Effector memory CD8-positive, alpha-beta T cell (primary cell): ENCODE data around the gene TBC1D1.
A peak's percentile ranks its signal among the peaks of the same experiment; 100 is the strongest.

Experiments used
- ATAC-seq: fragments of 150-1000 bp; cut with Tn5 transposase; replicated peaks from 2 replicates; pipeline ENCODE4 v1.10.0; 2021; ENCODE audit warnings: mild to moderate bottlenecking, moderate library complexity
- DNase-seq, 3 experiments: peaks; one replicate each; pipeline ENCODE4 v3.0.0; 2021
- H3K27ac Mint-ChIP-seq, 2 donors: one replicate each; pipeline ENCODE4 v1.8.0; 2022; ENCODE audit warnings: mild to moderate bottlenecking in 2 of 2, mixed read lengths in 2 of 2, moderate library complexity in 2 of 2
- H3K27me3 Mint-ChIP-seq, 2 donors: one replicate each; pipeline ENCODE4 v1.8.0; 2022; ENCODE audit warnings: mixed read lengths in 2 of 2
- H3K36me3 Mint-ChIP-seq: one replicate; pipeline ENCODE4 v1.8.0; 2022; ENCODE audit warnings: mild to moderate bottlenecking, moderate library complexity, mixed read lengths; ENCODE audit not compliant: insufficient read depth
- H3K4me1 Mint-ChIP-seq, 2 donors: one replicate each; pipeline ENCODE4 v1.8.0; 2022; ENCODE audit warnings: low read depth in 2 of 2, mixed read lengths in 2 of 2
- H3K4me3 Mint-ChIP-seq, 2 donors: one replicate each; pipeline ENCODE4 v1.8.0; 2022; ENCODE audit warnings: mild to moderate bottlenecking in 2 of 2, mixed read lengths in 2 of 2, moderate library complexity in 2 of 2
- H3K9me3 Mint-ChIP-seq, 2 donors: one replicate each; pipeline ENCODE4 v1.8.0; 2022; ENCODE audit warnings: mixed read lengths in 2 of 2

Gene TBC1D1

GRCh38 chr4:37985730-37986275 is 94.9 kb downstream of the TBC1D1 start:
- DNase-seq (no peak), ATAC-seq (no peak)
- Mint-ChIP-seq H3K4me3 (no peak overlapping the region), H3K4me1 (peaks cover 19 to 31% of the 10 kb centered on the region in 2 donors), H3K36me3 (no peaks in the 10 kb centered on the region), H3K27ac (no peak overlapping the region), H3K27me3 (no peaks in the 10 kb centered on the region), H3K9me3 (no peaks in the 10 kb centered on the region)

DNA sequence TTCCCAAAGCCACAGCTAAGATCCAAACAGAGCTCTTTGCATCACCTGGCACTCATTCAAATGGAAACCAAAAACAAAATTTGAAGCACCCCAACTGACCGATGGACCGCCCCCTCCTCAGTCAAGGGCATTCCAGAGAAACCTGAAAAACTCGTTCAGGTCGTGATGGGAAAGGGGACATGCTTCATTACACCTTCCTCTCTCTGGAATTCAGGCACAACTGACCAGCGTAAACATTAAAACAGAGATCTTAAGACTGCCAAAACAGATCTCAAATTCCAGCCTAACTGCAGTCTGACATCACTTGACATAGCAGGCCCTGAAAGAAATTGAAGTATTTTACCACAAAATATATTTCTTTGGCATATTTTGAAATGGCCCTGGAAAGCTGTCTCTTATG is 97.8 kb downstream of the TBC1D1 start:
- Mint-ChIP-seq H3K4me1 (peaks cover 12% of the 10 kb centered on the region in 2 donors), H3K4me3 (no peak overlapping the region), H3K27me3 (no peaks in the 10 kb centered on the region), H3K36me3 (no peaks in the 10 kb centered on the region), H3K27ac (no peak overlapping the region), H3K9me3 (no peaks in the 10 kb centered on the region)
- DNase-seq, result no peak
- ATAC-seq, result no peak

DNA sequence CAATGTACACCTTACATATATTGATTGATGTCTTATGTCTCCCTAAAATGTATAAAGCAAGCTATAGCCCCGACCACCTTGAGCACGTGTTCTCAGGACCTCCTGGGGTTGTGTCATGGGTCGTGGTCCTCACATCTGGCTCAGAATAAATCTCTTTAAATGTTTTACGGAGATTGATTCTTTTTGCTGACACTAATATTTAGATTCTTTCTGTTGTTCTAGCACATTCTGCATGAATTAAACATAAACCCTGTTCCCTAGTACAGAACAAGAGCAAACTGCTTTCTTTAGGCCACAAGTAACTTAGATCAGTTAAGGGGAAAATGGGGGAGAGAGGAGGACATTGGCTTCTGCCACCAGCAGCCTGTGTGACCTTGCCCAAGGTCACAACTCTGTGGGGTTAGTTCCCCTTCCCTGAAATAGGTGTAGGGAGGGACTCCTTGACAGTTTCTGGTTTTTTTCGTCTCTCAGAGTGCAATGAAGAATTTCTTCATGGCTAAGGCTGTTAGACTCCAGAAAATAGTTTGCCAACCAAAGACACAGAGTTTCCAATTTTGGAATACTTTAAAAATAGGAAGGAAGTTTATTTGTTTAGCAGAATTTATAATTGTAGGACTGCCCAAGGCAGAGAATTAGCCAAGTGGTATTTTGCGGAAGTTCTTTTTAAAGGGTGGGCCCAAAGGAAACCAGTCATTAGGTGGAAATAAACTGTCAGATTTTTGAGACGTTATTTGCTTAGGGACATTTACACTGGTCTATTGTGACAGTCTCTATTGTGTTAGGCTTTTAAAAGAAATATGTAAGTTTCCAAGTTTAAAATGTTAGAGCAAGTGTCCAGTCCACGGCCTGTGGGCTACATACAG is 98.7 kb downstream of the TBC1D1 start:
- no peak overlapping the region for H3K4me3 Mint-ChIP-seq
- H3K36me3 Mint-ChIP-seq, result no peaks in the 10 kb centered on the region
- no peak for ATAC-seq
- no peak for DNase-seq
- no peaks in the 10 kb centered on the region for H3K27me3 Mint-ChIP-seq
- no peaks in the 10 kb centered on the region for H3K9me3 Mint-ChIP-seq
- peak overlapping the region in 1 of 2 donors; percentile 19 for H3K27ac Mint-ChIP-seq
- peaks cover 17% of the 10 kb centered on the region in 2 donors for H3K4me1 Mint-ChIP-seq

DNA sequence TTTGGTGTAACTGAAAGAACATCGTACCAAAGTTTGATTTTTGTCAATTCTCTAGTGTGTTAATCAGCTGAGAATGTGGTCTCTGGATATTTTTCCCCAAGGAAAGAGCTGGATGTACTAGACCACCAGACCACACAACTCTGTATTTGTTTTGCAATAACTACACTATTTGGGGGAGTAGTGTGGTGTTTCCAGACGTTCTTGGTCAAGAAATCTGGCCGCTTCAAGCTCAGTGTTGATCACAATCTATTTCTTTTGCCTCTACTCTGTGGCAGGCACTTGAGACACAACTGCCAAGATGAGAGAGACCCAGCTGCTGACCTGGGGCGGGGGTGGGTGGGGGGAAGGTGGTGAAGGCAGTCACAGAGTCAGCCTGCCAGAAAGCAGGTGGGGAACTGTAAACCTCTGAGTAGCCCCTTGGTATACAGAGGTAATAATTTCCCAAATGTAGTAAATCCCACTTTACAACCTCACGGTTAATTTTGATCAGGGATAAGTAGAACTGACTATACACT is 99.9 kb downstream of the TBC1D1 start:
- H3K27ac Mint-ChIP-seq, result peak overlapping the region in 1 of 2 donors; percentile 38
- no peaks in the 10 kb centered on the region for H3K9me3 Mint-ChIP-seq
- no peaks in the 10 kb centered on the region for H3K27me3 Mint-ChIP-seq
- ATAC-seq, result no peak
- no peak overlapping the region for H3K4me3 Mint-ChIP-seq
- no peaks in the 10 kb centered on the region for H3K36me3 Mint-ChIP-seq
- H3K4me1 Mint-ChIP-seq, result peaks cover 19% of the 10 kb centered on the region in 2 donors
- DNase-seq, result no peak

- Mint-ChIP-seq H3K27ac (peak overlapping the region in 1 of 2 donors; percentile 38), H3K4me1 (peaks cover 19 to 20% of the 10 kb centered on the region in 2 donors), H3K4me3 (no peak overlapping the region), H3K27me3 (no peaks in the 10 kb centered on the region), H3K36me3 (no peaks in the 10 kb centered on the region), H3K9me3 (no peaks in the 10 kb centered on the region)
- DNase-seq (no peak), ATAC-seq (no peak)
These were observed 100.9 kb downstream of the TBC1D1 start for GRCh38 chr4:37991623-37992410.

- Mint-ChIP-seq H3K4me1 (peaks cover 17 to 29% of the 10 kb centered on the region in 2 donors), H3K36me3 (no peaks in the 10 kb centered on the region), H3K9me3 (no peaks in the 10 kb centered on the region), H3K4me3 (no peak overlapping the region), H3K27me3 (no peaks in the 10 kb centered on the region), H3K27ac (peak overlapping the region in 1 of 2 donors; percentile 12)
- ATAC-seq (no peak), DNase-seq (no peak)
These were observed 102.9 kb downstream of the TBC1D1 start for GRCh38 chr4:37993806-37994205.

- H3K27me3 Mint-ChIP-seq, result no peaks in the 10 kb centered on the region
- no peaks in the 10 kb centered on the region for H3K36me3 Mint-ChIP-seq
- ATAC-seq (no peak), DNase-seq (no peak)
- H3K4me1 Mint-ChIP-seq, result peaks cover 13 to 28% of the 10 kb centered on the region in 2 donors
- H3K27ac Mint-ChIP-seq, result peak overlapping the region in 1 of 2 donors; percentile 51
- no peak overlapping the region for H3K4me3 Mint-ChIP-seq
- H3K9me3 Mint-ChIP-seq, result no peaks in the 10 kb centered on the region
These were observed 103.7 kb downstream of the TBC1D1 start for GRCh38 chr4:37994569-37994968.

- no peak overlapping the region for H3K4me3 Mint-ChIP-seq
- no peaks in the 10 kb centered on the region for H3K36me3 Mint-ChIP-seq
- H3K27me3 Mint-ChIP-seq, result no peaks in the 10 kb centered on the region
- DNase-seq (no peak), ATAC-seq (no peak)
- no peaks in the 10 kb centered on the region for H3K9me3 Mint-ChIP-seq
- peaks cover 13 to 26% of the 10 kb centered on the region in 2 donors for H3K4me1 Mint-ChIP-seq
- no peak overlapping the region for H3K27ac Mint-ChIP-seq
These were observed 104.5 kb downstream of the TBC1D1 start for GRCh38 chr4:37995299-37995821.

DNA sequence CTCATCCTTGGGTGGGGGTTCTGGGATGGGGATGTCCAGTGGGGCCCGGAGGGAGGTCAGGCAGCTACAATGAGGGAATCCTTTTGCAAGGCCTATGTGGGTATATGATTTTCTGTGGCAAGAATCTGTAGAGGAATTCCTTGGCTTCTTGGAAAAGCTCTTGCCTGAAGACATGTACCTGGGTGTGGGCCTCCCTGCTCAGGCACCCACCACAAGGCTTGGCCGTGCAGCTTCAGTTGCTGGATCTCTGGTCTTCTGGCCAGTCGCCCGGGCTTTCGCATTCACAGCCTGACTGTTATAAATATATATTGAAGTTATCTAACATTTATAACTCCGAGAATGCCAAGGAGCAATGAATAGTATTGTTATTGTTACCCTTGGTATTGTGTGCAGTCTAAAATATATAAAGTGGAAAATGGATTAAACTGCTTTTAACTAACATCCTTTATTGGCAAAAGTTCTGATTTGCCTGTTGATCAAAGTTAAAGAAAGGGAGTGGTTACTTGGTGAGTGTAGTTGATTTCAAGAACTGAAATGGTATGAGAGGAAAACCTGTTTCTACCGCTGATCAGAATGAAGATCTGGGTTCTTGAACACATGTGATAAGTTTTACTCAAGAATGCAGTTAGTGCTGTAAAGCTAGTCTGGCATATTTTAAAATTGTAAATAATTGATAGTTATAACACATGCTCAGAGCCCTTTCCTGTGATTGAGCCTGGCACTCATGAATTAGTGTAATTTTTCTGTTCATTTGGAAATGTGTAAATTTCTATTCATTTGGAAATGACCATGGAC is 105.3 kb downstream of the TBC1D1 start:
- Mint-ChIP-seq H3K27me3 (no peaks in the 10 kb centered on the region), H3K9me3 (no peaks in the 10 kb centered on the region), H3K4me1 (peaks cover 13 to 26% of the 10 kb centered on the region in 2 donors), H3K36me3 (no peaks in the 10 kb centered on the region), H3K4me3 (no peak overlapping the region), H3K27ac (no peak overlapping the region)
- no peak for ATAC-seq
- DNase-seq, result no peak

DNA sequence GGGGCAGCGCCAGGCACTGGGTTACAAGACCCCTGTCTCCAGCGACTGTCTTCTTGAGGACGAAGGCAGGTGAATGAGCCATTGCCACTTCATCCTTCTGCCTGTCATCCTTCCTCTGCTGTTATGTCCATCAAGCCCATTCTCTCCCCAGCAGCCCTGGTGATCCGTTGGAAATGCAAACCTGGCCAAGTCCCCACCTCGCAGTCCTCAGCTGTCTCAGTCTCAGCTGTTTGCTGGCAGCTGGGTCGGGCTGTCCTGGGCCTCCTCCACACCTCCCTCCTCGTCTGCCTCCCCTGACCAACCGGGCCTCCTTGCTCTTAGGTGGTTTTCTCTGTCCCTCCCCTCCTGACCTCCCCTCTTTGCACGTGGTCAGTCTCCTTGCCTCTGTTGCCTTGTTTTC is 107.3 kb downstream of the TBC1D1 start:
- H3K27ac Mint-ChIP-seq, result peak overlapping the region in 1 of 2 donors; percentile 81
- peaks cover 17 to 37% of the 10 kb centered on the region in 2 donors for H3K4me1 Mint-ChIP-seq
- no peaks in the 10 kb centered on the region for H3K27me3 Mint-ChIP-seq
- no peak for ATAC-seq
- H3K36me3 Mint-ChIP-seq, result no peaks in the 10 kb centered on the region
- no peak overlapping the region for H3K4me3 Mint-ChIP-seq
- no peaks in the 10 kb centered on the region for H3K9me3 Mint-ChIP-seq
- DNase-seq, result no peak

GRCh38 chr4:37999000-37999716 is 108.3 kb downstream of the TBC1D1 start:
- DNase-seq (no peak), ATAC-seq (no peak)
- no peaks in the 10 kb centered on the region for H3K36me3 Mint-ChIP-seq
- no peaks in the 10 kb centered on the region for H3K9me3 Mint-ChIP-seq
- H3K4me1 Mint-ChIP-seq, result peaks cover 18 to 40% of the 10 kb centered on the region in 2 donors
- H3K27me3 Mint-ChIP-seq, result no peaks in the 10 kb centered on the region
- peak overlapping the region; percentile 60 to 81 for H3K27ac Mint-ChIP-seq
- no peak overlapping the region for H3K4me3 Mint-ChIP-seq

DNA sequence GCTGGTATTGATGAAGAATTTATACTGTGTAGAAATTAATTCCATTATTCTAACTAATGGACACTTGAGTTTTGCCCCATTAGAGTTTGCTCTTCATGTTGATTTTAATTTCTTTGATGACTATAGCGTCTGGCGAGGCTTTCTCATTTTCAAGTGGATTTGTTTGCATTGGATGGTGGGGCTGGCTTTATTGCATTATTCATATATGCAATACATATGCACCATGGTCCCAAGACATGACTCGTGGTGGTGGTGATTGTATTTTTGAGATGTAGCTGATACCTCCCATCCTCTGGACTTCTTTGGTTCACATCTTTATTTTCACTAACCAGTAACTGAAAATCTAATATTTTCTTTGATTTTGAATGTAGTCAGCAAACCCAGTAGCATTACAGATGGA is 109.1 kb downstream of the TBC1D1 start:
- Mint-ChIP-seq H3K9me3 (no peaks in the 10 kb centered on the region), H3K4me3 (no peak overlapping the region), H3K36me3 (no peaks in the 10 kb centered on the region), H3K27me3 (no peaks in the 10 kb centered on the region), H3K27ac (no peak overlapping the region), H3K4me1 (peaks cover 16 to 40% of the 10 kb centered on the region in 2 donors)
- ATAC-seq, result no peak
- DNase-seq, result no peak
